Activated CD4-positive, alpha-beta T cell treated with anti-CD3 and anti-CD28 coated beads for 24 hours (primary cell): ENCODE data around the gene SYNE3.

Source experiments
- DNase-seq, 2 donors: peaks; one replicate each; pipeline ENCODE4 v3.0.0-alpha.2; 2020; ENCODE audit warnings: low read depth in 2 of 2

Gene SYNE3

DNA sequence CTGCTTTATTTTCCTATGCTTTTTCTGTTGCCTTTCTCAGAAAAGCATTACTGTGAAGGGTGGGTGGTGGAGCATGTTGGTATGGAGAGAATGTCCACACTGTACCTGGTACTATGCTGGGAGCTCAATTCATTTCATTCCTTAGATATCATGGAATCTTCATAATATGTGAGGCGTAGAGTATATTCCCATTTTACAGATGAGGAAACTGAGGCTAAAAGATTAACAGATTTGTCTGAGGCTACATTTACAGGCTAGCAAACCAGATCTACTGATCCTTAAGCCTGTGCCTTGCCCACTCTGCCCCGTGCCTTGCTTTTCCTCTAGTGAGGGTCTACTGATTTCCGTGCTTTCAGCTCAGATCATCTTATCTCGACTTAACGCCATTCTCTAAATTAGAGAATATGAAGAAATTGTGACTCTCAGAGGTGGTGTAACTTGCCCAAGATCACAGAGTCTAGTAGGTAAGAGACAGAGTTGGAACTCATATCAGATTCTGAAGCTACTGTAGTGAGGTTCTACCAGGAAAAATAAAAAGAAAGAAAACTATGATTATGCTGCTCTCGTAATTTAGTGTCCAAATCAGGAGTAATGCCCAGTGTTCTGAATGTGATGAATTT lies 23.9 kb upstream of the SYNE3 start:
- no peak for DNase-seq

DNA sequence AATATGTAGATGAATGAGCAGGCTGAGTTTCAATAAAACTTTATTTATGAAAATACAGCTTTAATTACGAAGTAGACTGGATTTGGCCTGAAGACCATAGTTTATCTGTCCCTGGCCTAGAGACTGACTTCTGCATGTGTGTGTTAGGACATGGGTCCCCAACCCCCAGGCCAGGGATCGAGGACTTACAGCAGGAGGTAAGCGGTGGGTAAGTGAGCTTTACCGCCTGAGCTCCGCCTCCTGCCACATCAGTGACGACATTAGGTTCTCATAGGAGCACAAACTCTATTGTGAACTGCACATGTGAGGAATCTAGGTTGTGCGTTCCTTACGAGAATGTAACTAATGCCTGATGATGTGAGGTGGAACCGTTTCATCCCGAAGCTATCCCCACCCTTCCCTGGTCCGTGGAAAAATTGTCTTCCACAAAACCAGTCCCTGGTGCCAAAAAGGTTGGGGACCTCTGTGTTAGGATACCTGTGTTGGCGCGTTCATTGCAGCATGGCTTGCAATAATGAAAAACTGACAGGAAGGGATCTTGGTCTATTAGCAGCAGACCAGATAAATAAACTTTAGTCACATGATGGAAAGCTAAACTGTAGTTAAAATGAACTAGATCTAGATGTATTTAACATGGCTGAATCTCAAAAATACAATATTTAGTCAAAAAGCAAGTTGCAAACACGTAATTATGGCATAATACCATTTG lies 22.5 kb upstream of the SYNE3 start:
- DNase-seq, result no peak

DNA sequence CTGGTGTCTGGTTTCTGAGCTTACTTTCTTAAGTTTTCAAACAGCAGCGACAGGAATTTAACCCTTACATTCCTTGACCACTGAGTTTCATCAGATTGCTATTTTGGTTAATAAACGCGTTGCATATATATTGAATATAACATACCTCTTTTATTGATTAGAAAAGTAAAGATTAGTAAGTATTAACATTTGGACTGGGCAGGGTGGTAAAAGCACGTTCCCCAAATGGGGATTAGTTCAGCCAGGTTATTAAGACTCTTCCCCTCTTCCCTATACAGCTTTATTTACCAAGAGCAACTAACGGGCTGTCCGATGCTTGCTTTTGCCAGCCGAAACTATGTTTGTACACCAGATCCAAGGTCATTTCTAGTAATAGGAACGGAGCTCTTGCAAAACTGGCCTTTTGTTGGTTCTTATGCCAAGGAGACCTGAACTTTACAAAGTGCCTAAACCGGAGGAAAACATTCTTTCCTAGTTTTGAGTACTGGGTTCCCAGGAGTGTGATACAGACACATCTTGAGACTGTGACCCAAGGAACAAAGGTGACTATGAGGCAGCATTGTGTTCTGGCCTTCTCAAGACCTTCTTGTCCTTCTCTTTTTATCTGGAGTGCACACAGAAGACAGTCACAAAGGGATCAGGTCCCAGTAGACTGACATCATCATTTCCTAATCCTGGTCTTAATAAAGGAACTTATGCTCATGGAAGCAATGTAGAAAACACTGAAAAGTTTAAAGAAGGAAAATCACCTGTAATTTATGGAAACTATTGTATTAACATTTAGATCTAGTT lies 21.0 kb upstream of the SYNE3 start:
- no peak for DNase-seq

DNA sequence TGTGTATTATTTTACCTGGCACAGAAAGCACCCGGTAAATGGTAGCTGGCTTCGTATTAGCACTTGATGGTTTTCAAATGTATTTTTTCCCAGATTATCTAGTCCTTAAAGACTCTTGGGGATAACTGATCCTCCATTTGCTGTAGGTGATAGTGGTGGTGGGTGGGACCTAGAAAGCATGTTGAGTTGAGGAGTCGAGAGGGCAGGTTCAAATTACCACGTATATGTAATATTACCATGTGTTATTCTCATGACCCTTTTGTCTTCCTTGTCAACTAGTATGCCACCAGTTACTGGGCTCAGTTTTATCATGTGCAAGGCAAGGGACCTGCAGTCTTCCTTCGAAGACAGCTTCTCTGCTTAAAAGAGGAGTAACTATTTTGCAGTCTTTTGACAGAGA lies 20.2 kb upstream of the SYNE3 start:
- DNase-seq, result no peak

DNA sequence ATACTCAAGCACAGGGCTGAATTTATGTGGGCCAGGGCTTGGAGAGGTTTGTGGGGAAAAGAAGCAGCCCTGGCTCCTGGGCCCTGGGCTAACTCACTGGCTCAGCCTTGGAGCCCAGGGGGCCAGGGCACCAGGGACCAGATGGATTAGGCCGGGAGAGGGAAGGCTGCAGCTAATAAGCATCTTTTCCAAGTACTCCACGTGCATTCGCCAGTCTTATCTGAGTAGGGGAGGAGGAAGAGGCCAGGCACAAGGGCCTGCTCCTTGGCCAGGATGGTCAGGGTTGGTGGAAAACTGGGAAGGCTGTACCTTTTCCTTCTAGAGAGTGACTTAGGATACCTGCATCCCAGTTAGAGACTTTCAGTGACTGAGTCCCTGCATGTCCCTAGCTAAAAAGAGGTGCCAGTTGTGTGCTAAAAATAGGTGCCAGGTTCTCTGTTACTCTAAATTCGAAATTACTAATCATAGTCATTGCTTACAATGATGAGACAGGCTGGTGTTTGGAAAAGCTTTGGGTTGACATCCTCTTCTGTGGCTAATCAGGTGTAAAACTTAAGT lies 19.7 kb upstream of the SYNE3 start:
- DNase-seq, result no peak

DNA sequence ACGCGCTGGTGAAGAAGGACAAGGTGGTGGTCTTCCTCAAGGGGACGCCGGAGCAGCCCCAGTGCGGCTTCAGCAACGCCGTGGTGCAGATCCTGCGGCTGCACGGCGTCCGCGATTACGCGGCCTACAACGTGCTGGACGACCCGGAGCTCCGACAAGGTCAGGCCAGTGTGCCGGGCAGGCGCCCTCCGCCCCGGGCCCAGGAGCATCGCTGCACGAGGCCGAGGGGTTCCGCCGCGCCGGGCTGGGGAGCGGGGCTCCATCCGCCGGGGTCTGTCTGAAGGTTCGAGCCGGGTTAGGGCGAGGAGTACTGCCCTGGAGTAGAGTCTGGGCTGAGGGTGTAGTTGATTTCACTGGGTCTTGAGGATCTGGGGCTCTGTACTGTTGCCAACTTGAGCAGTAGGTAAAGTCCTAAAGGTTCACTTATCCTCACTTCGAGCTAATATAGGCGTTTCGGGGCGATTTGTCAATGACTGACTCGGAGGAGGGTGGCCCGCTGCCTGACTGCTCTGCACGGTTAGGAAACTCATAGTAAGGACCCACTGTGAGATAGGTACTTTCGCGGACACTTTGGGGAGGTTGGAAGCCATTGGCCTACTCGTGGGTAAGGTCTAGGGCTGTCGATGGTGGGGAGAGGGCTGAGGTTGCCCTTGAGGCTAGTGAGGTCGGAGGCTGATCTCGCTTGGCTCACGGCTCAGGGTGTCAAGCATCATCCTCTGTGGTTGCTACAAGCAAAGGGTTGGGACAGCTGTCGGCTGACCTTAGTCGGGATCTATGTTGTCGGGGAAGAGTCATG lies 19.0 kb upstream of the SYNE3 start:
- no peak for DNase-seq

DNA sequence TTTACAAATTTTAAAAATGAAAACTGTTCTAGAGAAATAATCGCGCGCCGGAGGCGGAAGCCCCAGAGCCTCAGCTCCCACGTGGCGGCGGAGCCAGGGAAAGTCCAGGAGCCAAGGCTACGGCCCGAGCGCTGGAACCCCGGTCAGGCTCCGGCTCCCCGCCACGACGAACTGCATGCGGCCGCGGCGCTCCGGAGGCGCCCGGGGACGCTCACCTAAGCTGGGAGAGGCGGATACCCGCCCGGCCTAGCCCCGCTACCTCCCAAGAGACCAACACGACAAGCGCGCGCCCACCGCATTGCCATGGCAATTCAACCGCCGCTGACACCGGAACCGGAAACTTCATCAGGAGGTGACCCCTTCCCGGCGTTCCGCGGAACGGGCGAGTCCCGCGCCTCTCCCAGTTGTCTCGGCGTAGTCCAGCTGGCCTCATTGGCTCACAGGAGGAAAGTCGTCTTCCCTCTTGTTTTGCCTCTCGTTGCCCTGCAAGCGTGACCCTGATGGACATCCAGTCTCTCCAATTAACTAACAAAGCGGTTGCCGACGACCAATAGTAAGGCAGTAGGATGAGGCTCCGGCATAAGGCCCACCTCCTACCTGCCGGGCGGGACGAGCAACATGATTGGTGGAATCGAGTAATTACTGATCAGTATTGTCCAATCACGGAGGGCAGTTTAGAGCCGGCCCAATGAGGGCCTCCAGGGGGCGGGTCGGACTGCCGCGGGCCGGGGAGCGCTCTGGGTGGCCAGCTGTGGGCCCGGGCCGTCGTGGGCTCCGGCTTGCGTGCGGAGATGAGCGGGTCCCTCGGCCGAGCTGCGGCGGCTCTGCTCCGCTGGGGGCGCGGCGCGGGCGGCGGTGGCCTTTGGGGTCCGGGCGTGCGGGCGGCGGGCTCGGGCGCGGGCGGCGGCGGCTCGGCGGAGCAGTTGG lies 18.1 kb upstream of the SYNE3 start, which contains the start of gene GLRX5:
Gene GLRX5, plus strand, starts transcription at position 752 of the 927 bp plus-strand sequence. Its CDS starts 40 bp downstream, at position 792.
- DNase-seq, result peak; percentile 95 to 96

DNA sequence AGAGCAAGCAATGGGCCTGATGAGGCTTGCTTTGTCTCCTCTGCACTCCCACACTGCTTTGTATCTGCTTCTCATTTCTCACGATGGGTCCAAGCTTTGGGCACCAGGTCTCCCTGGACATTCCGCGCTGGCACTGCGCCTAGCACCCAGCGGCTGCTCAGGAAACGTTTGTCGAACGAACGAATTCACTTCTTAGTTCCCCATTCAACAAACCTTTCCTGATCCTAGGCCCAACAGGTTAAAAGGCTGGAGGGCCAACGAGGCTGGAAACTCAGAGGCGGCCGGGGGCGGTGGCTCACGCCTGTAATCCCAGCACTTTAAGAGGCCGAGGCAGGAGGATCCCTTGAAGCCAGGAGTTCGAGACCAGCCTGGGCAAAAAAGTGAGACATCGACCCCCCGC lies 17.4 kb upstream of the SYNE3 start:
- DNase-seq, result no peak

DNA sequence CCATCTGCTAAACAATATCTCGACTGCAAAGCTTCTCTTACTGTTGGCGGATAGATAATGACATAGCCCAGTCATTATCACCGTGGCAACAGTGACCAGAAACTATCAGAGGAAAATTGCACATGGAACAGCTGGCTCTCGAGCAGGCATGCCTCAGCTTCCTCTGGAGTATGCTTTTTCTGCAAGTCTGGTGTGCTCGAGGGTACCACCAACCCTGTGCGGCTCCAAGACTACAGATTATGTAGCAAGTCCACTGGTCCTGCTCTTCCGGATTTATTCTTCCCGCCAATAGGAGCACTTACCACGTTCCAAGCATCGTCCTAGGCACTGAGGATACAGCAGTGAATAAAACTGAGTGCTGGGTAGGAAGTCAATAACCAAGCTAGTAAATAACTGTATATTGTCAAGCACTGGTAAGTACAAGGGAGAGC lies 17.0 kb upstream of the SYNE3 start:
- no peak for DNase-seq

DNA sequence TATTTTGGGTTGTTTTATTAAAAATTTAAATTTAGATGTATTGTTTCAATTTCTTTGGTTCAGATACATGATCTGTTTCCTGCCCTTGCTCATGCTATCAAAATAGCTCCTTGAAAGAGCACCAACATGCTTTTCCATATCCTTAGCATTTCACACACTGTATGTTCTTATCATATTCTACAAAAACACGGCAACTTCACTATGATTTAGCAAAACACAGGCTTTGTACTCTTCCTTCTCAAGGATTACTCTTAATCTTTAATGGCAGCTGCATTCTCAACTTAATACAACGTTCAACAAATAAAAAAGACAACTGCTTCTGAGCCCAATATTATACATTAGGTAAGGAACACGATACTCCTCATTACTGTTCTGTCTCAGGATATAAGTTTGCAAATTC lies 15.5 kb upstream of the SYNE3 start:
- no peak for DNase-seq

DNA sequence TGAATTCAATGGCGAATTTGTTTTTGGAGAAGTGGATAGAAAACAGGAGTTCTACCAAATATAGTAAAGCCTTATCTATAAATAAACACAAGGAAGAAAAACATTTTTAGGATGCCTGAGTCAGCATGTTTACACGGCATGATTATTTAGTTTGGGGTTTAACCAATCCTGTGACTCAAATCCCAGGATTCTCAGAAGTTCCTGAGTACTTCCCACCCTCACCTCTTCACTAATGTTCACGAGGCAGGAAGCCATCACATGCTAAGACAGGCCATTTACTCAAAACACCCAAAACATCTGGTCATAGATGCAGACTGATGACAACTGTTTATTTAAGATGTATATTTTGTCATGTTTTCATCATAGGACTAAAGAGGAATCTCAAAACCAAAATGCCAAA lies 15.0 kb upstream of the SYNE3 start:
- DNase-seq, result no peak

DNA sequence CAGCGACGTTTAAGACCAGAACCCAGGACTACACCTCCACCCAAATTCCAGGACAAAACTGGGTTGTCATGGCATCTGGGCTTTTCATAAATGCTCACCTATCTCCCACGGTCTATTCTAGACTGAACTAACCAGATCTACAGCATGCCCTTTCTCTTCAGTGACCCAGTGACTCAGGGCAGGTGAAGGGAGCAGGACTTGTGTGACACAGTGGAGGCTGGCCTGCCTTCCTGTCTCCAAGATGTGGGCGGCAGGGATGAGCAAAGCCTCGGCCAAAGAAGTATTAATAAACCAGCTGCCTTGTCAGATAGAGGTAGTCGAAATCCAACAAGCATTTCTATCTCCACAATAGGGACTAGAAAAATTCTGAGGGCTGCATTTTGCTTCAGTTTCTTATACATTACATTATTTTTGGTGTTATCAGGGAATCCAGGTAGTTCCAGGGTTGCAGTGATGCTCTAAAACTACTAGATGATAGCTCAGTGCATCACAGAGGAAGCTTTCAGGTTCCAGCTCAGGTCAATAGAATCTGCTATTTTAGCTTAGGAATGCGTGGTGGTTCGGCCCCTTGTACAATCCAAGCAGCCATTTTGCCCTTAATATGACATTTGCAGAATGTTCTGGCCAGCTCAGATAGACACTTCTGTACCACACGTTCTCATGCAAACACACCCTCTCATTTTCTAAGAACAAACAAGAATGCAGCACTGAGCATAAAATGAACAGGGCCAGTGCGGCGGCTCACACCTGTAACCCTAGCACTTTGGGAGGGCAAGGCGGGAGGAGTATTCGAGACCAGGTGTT lies 14.2 kb upstream of the SYNE3 start:
- no peak for DNase-seq

DNA sequence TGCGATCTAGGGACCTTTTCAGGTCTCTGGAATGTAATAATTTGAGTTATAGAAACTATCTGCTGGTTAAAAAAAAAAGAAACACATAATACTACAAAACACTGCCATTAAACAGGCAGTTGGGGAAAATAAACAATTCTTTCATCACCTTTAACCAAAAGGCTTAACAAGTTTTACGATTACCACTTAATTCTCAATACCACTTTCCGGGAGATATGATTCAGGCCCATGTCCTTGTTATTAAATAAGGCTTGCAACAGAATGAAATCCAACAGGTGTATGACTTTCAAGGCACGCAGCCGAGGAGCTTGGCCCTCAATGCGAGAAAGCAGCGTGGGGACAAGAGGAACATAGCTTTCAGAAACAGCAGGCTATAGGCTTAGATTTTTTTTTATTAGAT lies 12.8 kb upstream of the SYNE3 start:
- no peak for DNase-seq

DNA sequence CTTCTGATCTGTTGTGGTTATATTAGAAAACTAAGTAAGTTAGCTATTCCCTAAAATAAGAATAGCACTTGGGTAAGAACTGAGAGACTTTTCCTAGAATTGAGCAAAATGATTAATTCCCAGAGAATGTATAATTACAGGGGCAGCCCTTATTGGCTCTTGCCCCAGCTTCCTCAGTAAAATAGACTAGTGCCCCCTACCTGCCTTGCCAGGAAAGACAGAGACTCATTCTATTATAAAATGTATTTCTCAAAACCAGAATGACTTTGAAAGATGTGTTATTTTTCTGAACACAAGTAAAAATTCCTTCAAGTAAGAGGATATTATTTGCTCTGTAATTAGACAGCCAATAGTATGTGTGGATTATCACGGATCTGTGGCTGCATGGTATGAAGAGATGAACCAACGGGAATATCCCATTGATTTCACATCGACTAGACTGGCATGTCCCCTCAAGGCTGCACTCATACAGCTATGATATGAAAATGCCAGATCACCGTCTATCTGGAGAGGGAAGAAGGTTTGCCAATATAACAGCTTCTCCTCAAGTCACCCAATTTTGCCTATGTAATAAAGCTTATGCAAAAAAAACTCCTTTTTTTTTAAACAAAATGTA lies 11.0 kb upstream of the SYNE3 start:
- DNase-seq, result peak in 1 of 2 donors; percentile 43

DNA sequence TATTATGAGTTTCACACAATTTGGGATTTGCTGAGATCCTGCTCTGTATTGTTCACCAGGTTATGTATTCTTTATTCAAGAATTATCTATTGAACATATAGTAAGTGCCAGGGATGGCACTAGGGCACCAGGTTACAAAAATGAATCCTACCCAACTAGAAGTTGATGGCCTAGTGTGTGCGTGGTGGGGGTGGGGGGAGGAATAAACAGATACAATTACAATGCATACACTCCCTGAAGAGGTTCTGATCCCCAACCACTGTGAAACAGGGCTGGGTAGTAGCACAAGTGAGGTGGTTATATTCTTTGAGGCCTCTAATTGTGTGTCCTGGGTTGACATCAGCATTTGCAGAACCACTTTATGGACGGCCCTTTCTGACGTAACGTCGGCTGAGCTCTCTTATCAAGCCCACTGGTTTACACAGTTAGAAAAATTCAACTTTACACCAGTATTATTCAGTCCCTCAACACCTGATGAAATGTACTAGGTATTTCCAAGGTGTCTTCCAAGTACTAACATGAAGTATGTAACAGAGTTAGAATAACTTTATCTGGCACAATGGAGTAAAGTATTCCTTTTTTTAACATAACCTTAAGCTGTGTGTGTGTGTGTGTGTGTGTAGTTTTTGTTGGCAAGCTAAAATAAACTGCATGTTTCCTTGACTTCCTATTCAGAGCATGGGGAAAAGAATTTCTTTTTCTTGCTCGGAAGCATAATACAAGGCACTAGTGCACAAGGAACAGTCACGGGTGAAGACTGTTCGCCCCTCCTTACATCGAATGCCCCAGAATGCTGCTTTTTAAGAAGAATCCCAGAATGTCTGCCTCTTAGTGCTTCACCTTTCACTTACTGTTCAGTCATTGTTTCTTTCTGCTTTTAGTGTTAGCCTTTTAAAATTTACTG lies 10.3 kb upstream of the SYNE3 start:
- DNase-seq, result no peak

DNA sequence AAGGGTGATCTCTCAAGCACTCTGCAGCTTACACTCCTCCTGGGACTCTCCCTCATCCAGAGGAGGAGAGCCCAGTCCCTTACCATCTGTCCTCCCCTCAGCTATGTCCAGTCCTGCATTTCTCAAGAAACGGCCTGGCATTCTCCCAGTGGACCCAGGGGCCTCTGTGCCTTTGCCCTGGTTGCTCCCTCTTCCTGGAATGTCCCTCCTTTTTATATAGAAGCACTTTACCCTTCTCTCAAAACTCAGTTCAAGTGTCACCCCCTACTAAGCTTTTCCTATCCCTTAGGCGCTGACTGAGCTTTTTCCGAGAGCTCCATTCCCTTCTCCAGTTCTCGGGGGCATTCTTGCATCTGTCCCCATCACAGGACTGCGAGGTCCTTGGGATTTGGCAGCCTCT lies 9.5 kb upstream of the SYNE3 start:
- no peak for DNase-seq

DNA sequence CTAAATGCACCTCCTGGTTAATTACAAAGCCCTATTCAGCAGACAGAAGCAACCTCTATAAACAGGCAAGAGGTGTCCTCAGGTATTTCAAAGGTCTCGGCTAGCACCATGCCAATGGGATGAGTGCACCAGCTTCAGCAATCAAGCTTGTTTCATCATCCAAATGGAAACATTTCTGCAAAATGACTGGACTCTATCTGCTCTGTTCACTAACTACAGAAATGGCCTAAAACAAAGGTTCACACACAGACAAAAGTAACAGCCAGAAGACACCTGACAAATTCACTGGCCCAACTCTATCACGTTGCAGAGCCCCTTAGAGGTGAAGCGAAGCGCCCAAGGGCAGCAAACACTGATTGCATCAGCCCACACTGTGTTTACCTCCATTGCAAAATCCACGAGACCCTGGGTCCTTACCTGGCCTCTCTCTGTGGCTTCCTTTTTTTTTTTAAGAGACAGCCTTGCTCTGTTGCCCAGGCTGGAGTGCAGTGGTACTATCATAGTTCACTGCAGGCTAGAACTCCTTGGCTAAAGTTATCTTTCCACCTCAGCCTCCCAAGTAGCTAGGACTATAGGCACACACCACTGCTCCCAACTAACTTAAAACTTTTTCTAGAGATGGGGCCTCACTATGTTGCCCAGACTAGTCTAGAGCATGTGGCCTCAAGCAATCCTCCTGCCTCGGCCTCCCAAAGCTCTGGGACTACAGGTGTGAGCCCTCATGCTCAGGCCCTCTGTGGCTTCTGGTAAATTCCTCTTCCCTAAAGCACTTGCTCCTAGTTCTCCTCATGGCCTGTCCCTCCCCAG lies 8.5 kb upstream of the SYNE3 start:
- DNase-seq, result no peak
